SW 1271 (cell line): Measurements from ENCODE around the gene NRM.
A peak's percentile ranks its signal among the peaks of the same experiment; 100 is the strongest.
"Not testable (repeated sequence)": the region's sequence is repeated elsewhere in the genome, so short reads cannot be mapped to it uniquely, and the experiment has no call there.

Experiments
- DNase-seq, 2 experiments: peaks; one replicate each; lab custom pipeline; 2025; lab: John Stamatoyannopoulos, UW

The NRM gene

DNA sequence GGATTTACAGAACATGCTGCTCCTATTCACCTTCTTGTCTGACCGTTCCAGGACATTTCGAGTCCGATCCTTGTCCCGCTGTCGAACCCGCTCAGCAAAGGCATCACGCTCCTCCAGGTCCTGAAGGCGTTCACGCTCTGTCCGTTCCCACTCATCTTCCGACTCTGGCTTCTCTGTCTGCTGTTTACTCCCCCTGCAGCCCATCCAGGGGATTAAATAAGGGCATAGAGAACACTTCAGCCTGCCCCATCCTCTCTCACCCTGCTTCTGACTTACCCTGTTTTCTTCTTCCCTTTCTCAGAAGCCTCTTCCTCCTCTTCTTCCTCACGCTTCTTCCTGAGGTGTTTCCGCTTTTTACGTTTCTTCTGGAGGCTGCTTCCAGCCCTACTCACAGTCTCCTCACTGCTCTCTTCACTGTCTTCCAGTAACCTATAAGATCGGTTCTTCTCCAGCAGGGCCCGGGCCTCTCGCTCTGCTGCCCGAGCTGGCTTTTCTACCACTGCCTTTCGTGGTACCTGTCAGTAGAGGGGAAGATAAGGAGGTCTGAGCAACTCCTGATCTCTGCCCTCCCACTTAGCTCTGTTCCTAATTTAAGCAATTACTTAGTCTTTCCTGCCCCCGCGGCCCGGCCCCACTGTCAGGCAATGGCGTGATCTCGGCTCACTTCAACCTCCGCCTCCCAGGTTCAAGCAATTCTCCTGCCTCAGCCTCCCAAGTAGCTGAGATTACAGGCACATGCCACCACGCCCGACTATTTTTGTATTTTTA is 19.8 kb downstream of the NRM start:
- DNase-seq = peak in 1 of 2 experiments; percentile 23

DNA sequence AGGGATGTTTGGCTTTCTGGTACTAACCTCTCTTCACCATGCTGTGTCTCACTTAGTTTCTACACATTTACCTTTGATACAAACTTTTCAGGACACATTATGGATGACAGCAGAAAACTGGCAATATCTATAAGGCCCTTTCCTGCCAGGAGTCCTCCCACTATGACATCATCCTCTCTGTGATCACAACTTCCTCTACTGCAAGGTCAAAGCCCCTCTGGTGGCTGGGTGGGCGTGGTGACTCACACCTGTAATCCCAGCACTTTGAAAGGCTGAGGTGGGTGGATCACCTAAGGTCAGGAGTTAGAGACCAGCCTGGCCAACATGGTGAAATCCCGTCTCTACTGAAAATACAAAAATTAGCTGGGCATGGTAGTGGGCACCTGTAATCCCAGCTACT is 24.5 kb downstream of the NRM start:
- DNase-seq = not testable (repeated sequence)

DNA sequence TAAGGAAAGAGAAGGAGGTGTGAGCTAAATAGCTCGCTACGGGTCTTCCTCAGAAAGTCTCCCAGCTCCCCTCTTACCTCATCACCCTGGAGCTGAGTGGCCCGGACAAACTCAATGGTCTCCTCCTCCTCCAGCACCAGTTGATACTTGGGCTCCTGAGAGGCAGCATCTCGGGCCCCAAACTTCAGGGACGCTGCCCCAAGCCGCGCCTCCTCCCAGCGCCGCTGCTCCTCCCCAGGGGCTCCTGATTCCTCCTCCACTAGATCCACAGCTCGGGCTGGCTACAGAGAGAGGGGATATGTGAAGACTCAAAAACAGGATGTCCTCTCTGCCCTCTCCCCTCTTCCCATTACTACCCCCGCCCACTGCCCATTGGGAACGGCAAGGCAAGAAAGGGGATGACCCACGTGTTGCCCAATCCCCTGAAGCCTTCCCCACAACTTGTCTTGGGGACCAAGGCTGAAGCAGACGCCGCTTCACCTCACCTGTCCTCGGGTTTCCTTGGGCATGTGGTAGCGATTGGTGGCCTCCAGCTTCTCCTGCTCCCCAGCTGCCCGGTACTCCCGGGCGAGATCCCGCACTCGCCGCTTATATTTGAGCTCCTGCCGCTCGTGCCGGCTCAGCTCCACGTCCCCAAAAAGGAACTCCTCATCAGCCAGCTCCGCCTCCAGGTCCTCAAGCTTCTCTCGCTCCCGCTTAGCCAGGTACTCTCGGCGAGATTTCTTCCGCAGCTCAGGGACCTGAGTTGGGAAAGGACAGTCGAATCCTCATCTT is 25.6 kb downstream of the NRM start:
- DNase-seq = no peak

DNA sequence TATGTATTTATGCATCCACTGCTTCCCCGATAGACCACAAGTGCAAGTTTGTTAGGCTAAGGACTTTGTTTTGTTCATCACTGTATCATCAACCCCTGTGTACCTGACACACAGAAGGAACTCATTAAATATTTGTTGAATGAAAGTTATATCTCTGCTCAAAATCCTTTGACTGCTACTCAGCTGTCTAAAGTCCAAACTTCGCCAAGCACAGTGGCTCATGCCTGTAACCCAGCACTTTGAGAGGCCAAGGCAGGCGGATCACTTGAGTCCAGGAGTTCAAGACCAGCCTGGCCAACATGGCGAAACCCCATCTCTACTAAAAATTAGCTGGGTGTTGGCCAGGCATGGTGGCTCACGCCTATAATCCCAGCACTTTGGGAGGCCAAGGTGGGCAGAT is 32.9 kb downstream of the NRM start:
- DNase-seq = not testable (repeated sequence)

DNA sequence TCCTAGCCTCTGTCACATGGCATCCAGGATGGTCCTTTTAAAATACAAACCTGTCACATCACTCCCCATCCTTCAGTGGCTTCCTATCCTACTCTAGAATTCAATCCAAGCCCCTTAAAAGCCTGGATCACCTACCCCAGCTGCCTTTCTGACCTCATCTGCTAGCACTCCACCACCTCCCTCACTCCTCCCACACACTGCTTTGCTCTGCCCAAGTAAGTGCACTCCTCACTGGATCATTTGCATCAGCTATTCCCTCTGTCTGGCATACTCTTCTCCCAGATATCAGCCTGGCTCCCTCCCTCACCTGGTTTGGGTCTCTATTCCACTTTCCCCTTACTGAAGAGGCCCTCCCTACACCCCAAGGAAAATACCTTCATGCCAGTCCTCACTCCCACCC is 33.3 kb downstream of the NRM start:
- no peak for DNase-seq

DNA sequence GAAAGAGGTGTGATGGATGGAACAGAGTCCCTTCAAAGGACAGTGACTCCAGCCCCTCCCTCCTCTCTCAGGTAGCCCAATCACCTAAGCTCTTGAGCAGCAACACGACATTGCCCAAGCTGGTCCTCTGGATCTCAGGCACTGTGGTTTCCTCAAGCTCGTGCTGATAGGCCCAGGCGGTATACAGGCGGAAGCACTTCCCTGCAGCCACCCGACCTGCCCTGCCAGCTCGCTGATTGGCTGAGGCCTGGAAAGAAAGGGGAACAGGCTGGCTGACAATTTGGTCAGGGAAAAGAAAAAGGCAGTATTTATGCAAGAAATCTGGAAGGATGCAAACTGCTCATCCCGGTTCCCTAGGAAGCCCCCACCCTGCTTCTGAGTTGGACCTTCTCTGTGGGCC is 34.3 kb downstream of the NRM start:
- no peak for DNase-seq

DNA sequence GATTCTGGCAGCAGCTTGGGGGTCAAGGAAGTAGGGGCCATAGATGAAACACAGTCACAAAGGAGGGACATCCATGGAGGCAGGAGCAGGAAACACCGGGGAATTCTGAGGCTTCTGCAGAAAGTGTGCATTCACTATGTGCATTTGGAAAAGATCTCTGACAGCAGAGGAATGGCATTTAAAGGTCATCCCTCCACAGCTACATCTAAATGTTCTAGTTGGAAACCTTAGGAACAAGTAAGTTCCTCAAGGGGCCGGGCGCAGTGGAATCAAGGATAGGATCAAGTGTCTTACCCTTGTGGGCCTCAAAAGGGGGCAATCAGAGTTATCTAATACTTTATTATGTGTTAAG is 35.1 kb downstream of the NRM start:
- DNase-seq = no peak

DNA sequence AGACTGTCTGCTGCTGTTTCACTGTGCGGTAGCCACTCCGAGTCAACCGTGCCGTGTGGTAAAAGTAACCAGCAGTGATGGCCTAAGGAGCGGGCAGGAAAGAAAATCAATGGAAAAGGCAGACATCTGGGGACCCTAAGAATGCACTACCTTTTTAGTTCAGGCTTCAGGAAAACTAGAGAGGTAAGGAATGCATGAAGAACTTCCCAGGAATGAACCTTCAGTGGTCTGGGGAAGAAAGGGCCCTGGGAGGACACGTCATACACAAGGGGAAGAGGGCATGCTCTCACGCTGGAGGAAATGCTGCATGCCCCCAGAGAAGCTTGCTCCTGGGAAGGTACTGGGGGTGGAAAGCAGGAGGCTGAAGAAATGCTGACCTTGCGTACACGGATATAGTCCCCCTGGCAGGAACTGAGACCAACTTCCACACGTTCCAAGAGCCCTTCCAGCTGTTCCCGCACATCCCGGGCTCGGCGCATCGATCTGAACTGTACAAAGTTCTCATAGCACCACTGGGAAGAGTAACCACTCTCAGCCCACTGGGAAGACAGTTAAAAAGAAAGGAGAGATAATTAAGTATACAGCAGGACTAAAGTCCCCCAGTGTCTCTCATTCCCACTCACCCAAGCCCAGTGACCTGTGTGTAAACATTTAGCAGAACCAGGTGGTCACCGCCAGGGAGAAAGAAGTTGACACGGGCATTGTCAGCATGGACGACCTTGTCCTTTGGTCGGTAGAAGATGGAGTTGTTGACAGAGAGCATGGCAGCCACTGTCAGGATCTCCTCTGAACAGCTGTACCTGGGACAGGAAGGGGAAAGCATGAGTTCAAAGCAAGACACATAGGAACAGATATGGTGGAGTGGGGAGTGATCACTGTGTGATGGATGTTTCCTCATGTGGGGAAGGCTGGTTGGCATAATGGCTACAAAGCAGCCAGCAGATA is 35.7 kb downstream of the NRM start:
- DNase-seq = no peak

DNA sequence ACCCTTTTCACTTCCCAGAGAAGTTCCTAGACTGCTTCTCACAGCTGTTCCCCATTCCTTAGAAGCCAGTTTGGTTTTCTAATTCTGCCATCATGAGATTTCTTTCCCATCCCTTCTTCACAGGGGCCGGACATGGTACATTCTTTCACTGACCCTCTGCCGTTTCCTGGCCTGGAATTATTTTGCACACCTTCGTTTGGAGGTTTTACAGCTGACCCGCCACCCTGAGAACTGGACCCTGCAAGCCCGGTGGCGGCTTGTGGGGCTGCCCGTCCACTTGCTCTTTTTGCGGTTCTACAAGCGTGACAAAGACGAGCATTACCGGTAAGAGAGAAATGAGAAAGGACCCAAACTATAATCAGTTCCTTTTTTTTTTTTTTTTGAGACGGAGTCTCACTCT is 39.6 kb downstream of the NRM start:
- no peak for DNase-seq

DNA sequence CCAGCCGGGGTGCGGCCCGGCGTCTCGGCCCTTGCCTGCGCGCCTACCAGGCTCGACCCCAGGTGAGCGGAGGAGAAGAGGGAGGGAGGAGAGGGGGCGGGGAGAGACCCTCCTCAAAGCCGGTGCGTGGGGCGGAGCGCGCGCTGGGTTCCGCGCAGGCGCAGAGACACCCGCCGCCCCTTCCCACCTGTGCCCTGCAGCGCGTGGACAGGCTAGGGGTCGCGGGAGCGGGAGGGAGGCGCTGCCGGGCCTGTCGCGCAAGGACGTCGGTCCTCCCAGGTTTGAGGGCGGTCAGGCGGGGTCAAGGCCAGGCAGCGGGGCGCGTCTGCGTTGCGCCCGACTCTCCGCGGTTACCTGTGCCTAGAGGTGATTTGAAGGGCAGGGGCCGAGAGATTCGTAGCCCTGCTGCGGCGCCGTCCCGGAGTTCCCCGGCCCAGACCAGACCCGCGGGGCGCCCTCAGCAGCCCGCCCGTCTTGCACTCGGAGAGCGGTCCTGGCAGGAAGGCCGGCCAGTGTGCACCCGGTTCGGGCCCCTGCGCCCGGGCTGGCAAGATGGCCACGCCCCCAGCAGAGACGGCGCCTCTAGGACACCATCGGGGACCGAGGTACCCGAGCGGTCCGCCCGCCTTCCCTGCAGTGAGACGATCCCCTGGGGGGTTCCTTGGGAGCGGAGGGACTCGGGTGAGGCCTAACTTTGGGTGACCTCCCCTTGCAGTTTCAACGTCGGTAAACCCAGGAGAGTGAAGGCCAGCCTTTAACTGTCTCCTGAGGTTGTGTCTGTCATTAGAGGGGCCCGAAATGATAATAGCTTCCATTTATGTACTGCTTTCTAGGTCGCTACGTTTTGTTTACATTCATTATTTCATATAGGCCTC is 43.3 kb downstream of the NRM start:
- DNase-seq = peak; percentile 20 to 61

DNA sequence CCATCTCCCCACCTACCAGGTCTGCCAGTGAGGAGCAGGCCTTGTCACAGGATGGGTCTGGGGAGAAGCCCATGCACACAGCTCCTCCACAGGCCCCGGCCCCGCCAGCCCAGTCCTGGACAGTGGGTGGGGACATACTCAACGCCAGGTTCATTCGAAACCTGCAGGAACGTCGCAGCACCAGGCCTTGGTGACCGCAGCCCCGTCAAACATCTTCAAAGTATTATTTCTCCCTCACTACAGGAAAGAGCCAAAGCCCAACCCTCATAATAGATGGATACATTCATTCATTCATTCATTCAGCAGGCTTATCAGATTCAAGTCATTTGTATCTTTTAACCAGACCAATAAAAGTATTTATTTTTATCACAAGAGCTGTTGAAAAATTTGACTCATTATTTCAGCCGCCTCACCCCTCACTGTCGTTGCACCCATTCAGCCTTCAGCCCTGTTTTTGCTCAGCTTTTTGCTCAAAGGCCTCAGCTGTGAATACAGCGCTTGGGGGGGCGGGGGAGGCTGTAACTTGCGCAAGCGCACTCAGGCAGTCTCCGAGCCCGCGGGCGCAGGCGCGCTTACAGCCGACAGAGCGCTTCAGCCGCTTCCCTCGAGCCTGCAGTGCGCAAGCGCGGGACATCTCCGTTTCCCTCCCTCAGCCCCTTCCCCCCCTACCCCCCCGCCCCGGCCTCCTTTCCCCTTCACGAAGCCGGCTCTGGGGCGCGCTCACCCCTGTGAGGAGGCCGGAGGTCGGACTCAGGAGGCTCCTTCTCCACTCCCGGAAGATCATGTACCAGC is 44.1 kb downstream of the NRM start, which contains the start of gene C6orf136:
C6orf136 (plus strand) TSS at position 684 of the 792 bp plus-strand sequence; CDS start at position 783, 99 bp downstream.
- DNase-seq = peak; percentile 72 to 92

DNA sequence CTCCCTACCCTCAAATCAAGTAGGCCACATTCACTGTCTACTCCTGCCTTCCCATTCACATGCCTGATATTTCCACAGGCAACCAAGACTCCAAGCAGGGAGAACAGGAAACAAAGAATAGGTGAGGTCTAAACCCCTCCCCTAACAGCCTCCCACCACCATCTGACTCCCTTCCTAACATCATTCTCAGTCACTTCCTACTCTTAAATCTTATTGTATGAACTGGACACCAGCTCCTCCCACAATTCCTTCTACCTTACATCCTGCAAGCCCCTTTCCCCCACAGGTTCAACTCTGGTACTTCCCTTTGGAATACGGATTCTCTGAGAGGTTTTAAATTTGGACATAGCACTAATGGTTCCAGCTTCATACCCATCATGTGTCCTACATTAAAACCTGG is 44.8 kb downstream of the NRM start:
- no peak for DNase-seq

DNA sequence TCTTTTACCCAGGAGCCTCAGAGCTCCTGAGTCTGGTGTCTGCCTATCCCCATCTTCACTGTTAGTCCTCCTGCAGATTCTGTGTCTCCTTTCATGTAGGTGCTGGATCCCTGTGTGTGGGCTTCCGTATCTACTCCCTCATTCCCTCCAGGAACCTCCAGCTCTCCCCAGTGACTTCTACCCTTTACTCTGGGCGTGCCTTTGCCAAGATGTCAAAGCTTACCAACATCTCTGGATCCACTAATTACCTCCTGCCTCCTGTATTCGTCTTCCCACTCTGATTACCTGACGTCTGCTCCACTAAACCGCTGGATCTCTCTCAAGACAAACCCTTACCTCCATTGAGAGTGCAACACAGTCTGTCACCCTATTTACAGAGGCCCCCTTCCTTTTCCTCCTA is 46.0 kb downstream of the NRM start:
- DNase-seq = no peak

DNA sequence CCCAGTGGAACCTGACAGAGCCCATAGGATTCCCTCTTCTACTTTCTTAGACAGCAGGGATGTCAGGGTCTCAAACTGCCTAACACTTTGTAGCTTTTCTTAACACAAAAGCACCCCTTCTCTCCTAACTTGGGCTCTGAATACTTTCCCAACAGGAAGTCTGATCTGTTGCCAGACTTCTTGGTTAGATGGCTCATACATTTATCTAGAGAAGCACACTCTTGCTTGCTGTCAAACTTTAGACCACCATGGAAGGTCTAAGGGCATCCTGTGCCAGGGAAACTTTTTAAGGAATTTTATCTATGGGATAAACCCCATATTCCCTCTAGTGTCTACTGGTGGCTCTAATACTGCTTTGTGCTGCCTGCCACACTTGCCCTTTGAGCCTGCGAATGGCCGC is 47.1 kb downstream of the NRM start:
- no peak for DNase-seq

DNA sequence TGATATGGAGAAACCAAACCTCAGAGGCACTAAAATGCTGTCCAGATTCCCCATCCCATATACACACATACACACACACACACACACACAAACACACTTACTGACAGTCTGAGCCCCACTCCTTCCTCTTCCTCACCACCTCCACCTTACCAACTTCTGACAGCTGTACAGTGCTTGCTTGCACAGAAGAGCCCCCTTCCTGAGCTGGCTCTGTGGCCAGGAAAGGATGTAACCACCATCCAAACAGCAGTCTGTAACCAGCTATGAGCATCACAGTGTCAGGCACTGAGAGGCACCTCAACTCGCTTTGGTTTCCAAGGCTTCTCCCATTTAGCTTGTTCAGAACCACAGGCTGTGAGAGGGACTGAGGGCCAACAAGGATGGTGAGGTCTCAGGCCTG is 49.7 kb downstream of the NRM start:
- DNase-seq = no peak

DNA sequence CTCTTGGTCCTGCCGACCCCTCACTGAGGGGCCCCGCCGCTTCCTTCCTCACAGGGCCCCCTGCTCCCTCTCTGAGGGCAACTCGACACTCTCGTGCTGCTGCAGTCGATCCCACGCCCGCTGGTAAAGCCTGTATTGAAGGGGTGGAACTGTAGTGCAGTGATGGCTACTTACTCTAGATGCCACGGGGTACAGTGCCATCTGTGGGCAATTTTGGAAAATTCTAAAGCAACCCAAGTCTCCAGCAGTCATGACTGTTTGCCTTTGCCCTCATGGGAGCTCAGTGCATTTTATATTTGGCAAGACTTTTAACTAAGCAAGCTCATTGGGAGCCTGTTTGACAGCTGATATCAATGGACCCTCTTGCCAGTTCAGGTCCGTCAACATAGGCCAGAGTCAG is 50.3 kb downstream of the NRM start:
- no peak for DNase-seq
